ENCODE results near the gene NIT1. TPM values are rescaled to one million over a fixed set of nuclear protein-coding genes. Genes with fewer than 3 reads are reported as not detected.

NIT1 gene
- total RNA-seq, 5 donors from 2014 or later (not counting 1 experiment from before 2014, with no cell fraction given) = 23.4 to 44.7 (median 41.7) TPM

DNA sequence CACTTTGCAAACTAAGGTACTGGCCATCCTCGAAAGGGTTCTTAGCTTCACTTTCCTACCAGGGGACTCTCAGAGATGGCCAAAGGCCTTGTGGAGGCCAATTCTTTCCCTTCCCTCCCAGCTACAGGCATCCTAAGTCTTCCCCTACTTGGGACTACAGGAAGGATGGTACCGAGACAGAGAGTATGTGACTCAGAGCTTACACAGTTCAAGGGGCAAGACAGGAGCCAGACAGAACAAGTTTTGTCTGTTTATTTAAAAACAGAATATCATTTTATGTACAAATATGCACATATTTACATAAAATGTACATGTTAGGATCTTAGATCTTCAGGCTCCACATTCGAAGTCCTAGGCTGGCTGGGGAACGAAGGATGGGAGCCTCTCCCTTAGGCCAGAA lies 47.1 kb upstream of the NIT1 start:
- no peak for DNase-seq
- Mint-ChIP-seq H3K9me3 (no peaks in the 10 kb centered on the region), H3K27ac (peak overlapping the region; percentile 99), H3K4me1 (peaks cover 48 to 63% (median 49%) of the 10 kb centered on the region in 3 donors), H3K27me3 (no peaks in the 10 kb centered on the region), H3K36me3 (peaks cover 9% of the 10 kb centered on the region), H3K4me3 (peak overlapping the region in 2 of 3 donors; percentile 24 to 100)
- no peak for ATAC-seq (replicated peaks in 1 of 4)
- Histone ChIP-seq H3K4me1 (ENCODE audit: control insufficient read depth in 1 of 2, extremely low read depth in 1 of 2, insufficient read depth in 2 of 2, low read length in 2 of 2) (peaks cover 25 to 52% of the 10 kb centered on the region in 2 experiments), H3K27ac (ENCODE audit: low read length) (peak overlapping the region; percentile 93), H3K9me3 (no peaks in the 10 kb centered on the region), H3K36me3 (ENCODE audit: control insufficient read depth in 2 of 2, extremely low read depth in 1 of 2, insufficient read depth in 1 of 2, low read length in 1 of 2) (peaks cover 0 to 13% of the 10 kb centered on the region in 2 donors), H3K4me3 (ENCODE audit: control insufficient read depth in 1 of 2, extremely low read depth in 1 of 2, low read length in 1 of 2) (no peak overlapping the region), H3K27me3 (replicated peaks in 1 of 2; ENCODE audit: control insufficient read depth in 2 of 2, extremely low read depth in 1 of 2, insufficient read depth in 2 of 2, low read length in 1 of 2) (no peaks in the 10 kb centered on the region)
- no CpG with 5 or more reads among the region's 4 CpGs for WGBS (ENCODE audit: insufficient coverage)
- POLR2A ChIA-PET = interaction anchor here (0.6 to 1.6 kb wide), 7 partner anchors 11 to 390 kb away, joined by 3 to 10 read pairs (median 4); partner anchors contain the start of gene F11R (in 1 of the 2)
- CTCF ChIA-PET = interaction anchor here (0.6 to 3.0 kb wide), 11 partner anchors 26 to 84 kb away, joined by 3 to 20 read pairs (median 6); partner anchors contain the start of genes KLHDC9 (in 2 of the 2), DEDD (in 1 of the 2) and USF1 (in 1 of the 2)

DNA sequence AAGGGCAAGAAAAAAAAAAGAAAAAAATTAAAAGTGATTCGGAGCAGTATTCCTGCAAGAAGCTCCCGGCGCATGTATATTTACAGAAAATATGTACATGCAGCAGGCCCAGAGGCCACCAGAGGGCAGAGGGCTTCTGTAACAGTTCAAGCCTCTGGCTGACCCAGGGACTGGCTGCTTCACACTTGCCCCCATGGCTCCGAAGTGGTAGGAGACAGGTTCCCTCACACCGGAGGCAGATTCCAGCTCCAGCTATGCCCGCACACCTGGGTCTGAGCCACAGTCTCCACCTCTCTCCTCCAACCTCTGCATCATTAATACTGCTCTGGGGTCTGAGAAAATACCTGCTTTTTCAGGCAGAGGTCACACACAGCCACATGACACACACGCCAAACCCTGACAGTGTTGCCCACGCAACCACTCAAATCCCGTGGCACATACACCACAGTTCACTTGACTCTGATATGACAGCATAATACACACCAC lies 46.0 kb upstream of the NIT1 start:
- Mint-ChIP-seq H3K4me3 (no peak overlapping the region), H3K9me3 (no peaks in the 10 kb centered on the region)
- no peak overlapping the region for H3K27ac ChIP-seq (ENCODE audit: low read length)

DNA sequence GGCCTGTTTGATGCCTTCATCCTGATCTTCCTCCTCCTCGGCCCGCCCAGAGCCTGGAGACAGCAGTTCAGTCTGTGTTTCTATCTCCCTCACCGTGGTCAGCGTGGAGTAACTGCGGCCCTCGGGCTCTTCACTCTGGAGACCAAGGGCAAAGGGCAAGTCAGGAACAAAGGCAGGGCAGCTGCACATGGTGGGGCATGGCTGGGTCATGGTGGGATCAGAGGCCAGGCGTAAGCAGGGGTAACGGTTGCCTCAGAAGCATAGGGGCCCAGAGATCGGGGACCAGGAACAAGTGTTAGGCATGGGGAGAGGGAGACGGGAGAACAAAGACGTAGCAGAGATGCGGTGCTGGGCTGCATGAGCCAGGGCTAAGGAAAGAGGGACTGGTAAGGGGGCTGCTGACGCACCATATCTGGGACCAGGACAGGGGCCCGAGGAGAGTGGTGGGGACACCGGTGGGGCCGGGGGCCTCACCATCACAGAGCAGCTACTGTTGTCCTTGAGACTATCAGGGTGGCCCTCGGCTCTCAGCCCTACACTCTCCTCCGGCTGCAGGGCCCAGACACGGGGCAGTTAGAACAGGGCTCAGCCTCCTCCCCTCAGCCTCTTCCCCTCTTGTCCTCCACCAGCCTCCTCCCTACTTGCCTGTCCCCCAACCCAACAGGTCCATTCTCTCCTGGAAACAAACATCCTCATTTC lies 45.0 kb upstream of the NIT1 start:
- Mint-ChIP-seq H3K4me3 (no peak overlapping the region), H3K36me3 (no peaks in the 10 kb centered on the region), H3K27me3 (no peaks in the 10 kb centered on the region), H3K9me3 (no peaks in the 10 kb centered on the region), H3K4me1 (peaks cover 28 to 42% (median 33%) of the 10 kb centered on the region in 3 donors), H3K27ac (peak overlapping the region in 1 of 2 donors; percentile 27)
- 97% methylated on average over 17 of the region's 19 CpGs for WGBS (ENCODE audit: insufficient coverage)
- Histone ChIP-seq H3K27ac (ENCODE audit: low read length) (no peak overlapping the region), H3K27me3 (replicated peaks in 1 of 2; ENCODE audit: control insufficient read depth in 2 of 2, extremely low read depth in 1 of 2, insufficient read depth in 2 of 2, low read length in 1 of 2) (no peaks in the 10 kb centered on the region), H3K4me1 (ENCODE audit: control insufficient read depth in 1 of 2, extremely low read depth in 1 of 2, insufficient read depth in 2 of 2, low read length in 2 of 2) (peaks cover 17 to 31% of the 10 kb centered on the region in 2 experiments), H3K9me3 (no peaks in the 10 kb centered on the region), H3K36me3 (ENCODE audit: control insufficient read depth in 2 of 2, extremely low read depth in 1 of 2, insufficient read depth in 1 of 2, low read length in 1 of 2) (no peaks in the 10 kb centered on the region), H3K4me3 (ENCODE audit: control insufficient read depth in 1 of 2, extremely low read depth in 1 of 2, low read length in 1 of 2) (no peak overlapping the region)
- DNase-seq = no peak
- ATAC-seq (replicated peaks in 1 of 4) = no peak
- ChIA-PET CTCF (interaction anchor here (0.6 to 1.8 kb wide), 3 partner anchors 11 to 68 kb away, joined by 3 to 13 read pairs (median 4); no protein-coding TSS in a partner anchor), POLR2A (interaction anchor here in 1 of 2 donors (0.6 kb wide), 1 partner anchor 52 kb away, joined by 5 read pairs; the partner anchor contains the start of gene F11R)

More for the DNA sequence above, 46.0 kb upstream of the NIT1 start:
- Mint-ChIP-seq H3K4me1 (peaks cover 38 to 52% (median 41%) of the 10 kb centered on the region in 3 donors), H3K27ac (peak overlapping the region in 1 of 2 donors; percentile 99), H3K27me3 (no peaks in the 10 kb centered on the region), H3K36me3 (peaks cover 2% of the 10 kb centered on the region)
- ChIA-PET CTCF (interaction anchor here (0.6 to 3.0 kb wide), 8 partner anchors 25 to 69 kb away, joined by 3 to 20 read pairs (median 4); partner anchors contain the start of genes KLHDC9 (in 1 of the 2) and USF1 (in 1 of the 2)), POLR2A (interaction anchor here in 1 of 2 donors (0.6 to 0.7 kb wide), 2 partner anchors 27 to 30 kb away, joined by 3 to 5 read pairs; no protein-coding TSS in a partner anchor)
- Histone ChIP-seq H3K4me3 (ENCODE audit: control insufficient read depth in 1 of 2, extremely low read depth in 1 of 2, low read length in 1 of 2) (no peak overlapping the region), H3K36me3 (ENCODE audit: control insufficient read depth in 2 of 2, extremely low read depth in 1 of 2, insufficient read depth in 1 of 2, low read length in 1 of 2) (peaks cover 0 to 3% of the 10 kb centered on the region in 2 donors), H3K9me3 (no peaks in the 10 kb centered on the region), H3K27me3 (replicated peaks in 1 of 2; ENCODE audit: control insufficient read depth in 2 of 2, extremely low read depth in 1 of 2, insufficient read depth in 2 of 2, low read length in 1 of 2) (no peaks in the 10 kb centered on the region), H3K4me1 (ENCODE audit: control insufficient read depth in 1 of 2, extremely low read depth in 1 of 2, insufficient read depth in 2 of 2, low read length in 2 of 2) (peaks cover 19 to 41% of the 10 kb centered on the region in 2 experiments)
- DNase-seq (peak in 29 of 35 experiments; percentile 12 to 68 (median 37)), ATAC-seq (replicated peaks in 1 of 4) (no peak)
- 61% methylated on average over 8 of the region's 9 CpGs for WGBS (ENCODE audit: insufficient coverage)

DNA sequence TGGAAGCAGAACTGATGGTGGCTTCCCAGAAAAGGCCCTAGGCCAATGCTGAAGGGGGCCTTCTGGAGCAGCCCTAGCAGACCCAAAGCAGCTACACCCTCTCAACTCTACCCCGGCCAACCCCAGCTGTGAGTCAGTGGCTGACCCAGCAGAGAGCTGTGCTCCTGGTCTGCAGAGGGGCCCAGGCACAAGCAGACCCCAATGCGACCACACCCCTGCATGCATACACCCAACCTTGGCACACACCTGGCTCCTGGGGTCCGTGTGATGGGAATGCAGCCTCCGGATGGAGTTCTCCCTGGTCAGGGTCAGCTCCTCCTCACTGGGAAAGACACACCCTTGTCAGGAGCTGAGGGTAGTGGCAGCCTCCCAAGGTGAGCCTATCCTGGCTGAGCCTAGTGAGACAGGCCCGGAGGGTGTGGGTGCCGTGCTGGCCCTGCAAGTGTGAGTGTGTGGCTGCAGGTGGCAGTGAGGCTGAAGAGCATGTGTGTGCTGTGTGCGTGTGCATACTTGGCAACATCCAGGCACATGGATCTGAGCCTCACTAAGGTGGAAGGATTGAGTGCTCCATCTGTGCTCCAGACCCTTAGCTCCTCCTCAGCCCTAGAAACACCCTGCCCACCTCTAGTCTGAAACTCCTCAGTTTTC lies 44.3 kb upstream of the NIT1 start:
- Histone ChIP-seq H3K9me3 (no peaks in the 10 kb centered on the region), H3K27me3 (replicated peaks in 1 of 2; ENCODE audit: control insufficient read depth in 2 of 2, extremely low read depth in 1 of 2, insufficient read depth in 2 of 2, low read length in 1 of 2) (no peaks in the 10 kb centered on the region), H3K27ac (ENCODE audit: low read length) (no peak overlapping the region), H3K36me3 (ENCODE audit: control insufficient read depth in 2 of 2, extremely low read depth in 1 of 2, insufficient read depth in 1 of 2, low read length in 1 of 2) (no peaks in the 10 kb centered on the region), H3K4me1 (ENCODE audit: control insufficient read depth in 1 of 2, extremely low read depth in 1 of 2, insufficient read depth in 2 of 2, low read length in 2 of 2) (peaks cover 14 to 29% of the 10 kb centered on the region in 2 experiments), H3K4me3 (ENCODE audit: control insufficient read depth in 1 of 2, extremely low read depth in 1 of 2, low read length in 1 of 2) (no peak overlapping the region)
- no peaks in the 10 kb centered on the region for H3K27me3 Mint-ChIP-seq
- no peaks in the 10 kb centered on the region for H3K9me3 Mint-ChIP-seq
- H3K4me3 Mint-ChIP-seq = no peak overlapping the region
- ATAC-seq (replicated peaks in 1 of 4) (no peak), DNase-seq (no peak)
- H3K36me3 Mint-ChIP-seq = no peaks in the 10 kb centered on the region
- ChIA-PET POLR2A (no interaction called here), CTCF (interaction anchor here (0.6 to 1.8 kb wide), 3 partner anchors 11 to 68 kb away, joined by 4 to 13 read pairs (median 10); no protein-coding TSS in a partner anchor)
- peaks cover 24 to 35% (median 28%) of the 10 kb centered on the region in 3 donors for H3K4me1 Mint-ChIP-seq
- no peak overlapping the region for H3K27ac Mint-ChIP-seq
- 98% methylated on average over 5 of the region's 7 CpGs for WGBS (ENCODE audit: insufficient coverage)

DNA sequence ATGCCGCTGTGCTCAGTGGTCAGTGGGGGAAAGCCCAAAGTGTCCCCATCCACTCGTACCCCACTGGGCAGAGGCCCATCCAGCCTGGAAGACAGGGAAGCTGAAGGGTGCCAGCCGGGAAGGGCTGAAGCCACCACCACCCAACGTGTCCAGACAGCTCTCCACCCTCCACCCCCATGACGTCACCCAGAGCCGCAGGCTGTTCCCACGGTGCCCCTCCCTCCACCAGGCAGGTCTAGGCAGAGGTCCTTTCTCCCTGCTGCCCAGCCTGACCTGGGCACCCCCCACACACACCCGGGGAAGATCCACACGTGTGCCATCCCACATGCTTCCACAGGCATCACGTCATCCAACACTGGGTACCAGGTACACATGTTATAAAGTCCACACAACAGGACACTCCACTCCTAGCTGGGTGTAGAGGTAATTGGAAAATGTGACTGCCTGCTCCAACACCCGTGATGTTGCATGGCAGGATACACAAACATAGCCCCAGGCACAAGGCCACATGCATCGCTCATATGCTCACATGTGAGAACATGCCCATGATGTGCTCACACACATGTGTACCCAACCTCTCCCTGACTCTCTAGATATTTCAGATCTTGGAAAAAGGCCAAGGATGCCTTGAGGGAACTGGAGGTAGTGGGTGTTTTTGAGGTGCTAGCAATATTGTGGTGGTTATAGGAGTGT lies 43.1 kb upstream of the NIT1 start:
- no peaks in the 10 kb centered on the region for H3K36me3 Mint-ChIP-seq
- no peak overlapping the region for H3K27ac ChIP-seq (ENCODE audit: low read length)
- ChIA-PET POLR2A (no interaction called here), CTCF (interaction anchor here in 1 of 2 donors (0.6 kb wide), 1 partner anchor 84 kb away, joined by 8 read pairs; no protein-coding TSS in a partner anchor)
- H3K27me3 ChIP-seq (replicated peaks in 1 of 2; ENCODE audit: control insufficient read depth in 2 of 2, extremely low read depth in 1 of 2, insufficient read depth in 2 of 2, low read length in 1 of 2) = no peaks in the 10 kb centered on the region
- H3K4me1 Mint-ChIP-seq = peaks cover 23 to 30% (median 27%) of the 10 kb centered on the region in 3 donors
- peaks cover 13 to 28% of the 10 kb centered on the region in 2 experiments for H3K4me1 ChIP-seq (ENCODE audit: control insufficient read depth in 1 of 2, extremely low read depth in 1 of 2, insufficient read depth in 2 of 2, low read length in 2 of 2)
- no peak overlapping the region for H3K4me3 Mint-ChIP-seq
- WGBS (ENCODE audit: insufficient coverage) = 92% methylated on average over 9 of the region's 12 CpGs
- no peak for DNase-seq
- no peak overlapping the region for H3K4me3 ChIP-seq (ENCODE audit: control insufficient read depth in 1 of 2, extremely low read depth in 1 of 2, low read length in 1 of 2)
- ATAC-seq (replicated peaks in 1 of 4) = no peak
- H3K27ac Mint-ChIP-seq = no peak overlapping the region
- no peaks in the 10 kb centered on the region for H3K36me3 ChIP-seq (ENCODE audit: control insufficient read depth in 2 of 2, extremely low read depth in 1 of 2, insufficient read depth in 1 of 2, low read length in 1 of 2)
- H3K9me3 ChIP-seq = no peaks in the 10 kb centered on the region
- no peaks in the 10 kb centered on the region for H3K9me3 Mint-ChIP-seq
- no peaks in the 10 kb centered on the region for H3K27me3 Mint-ChIP-seq
